Peyer's patch (tissue), 4 donors: Measurements from ENCODE around the gene HAUS3.

Experiments used
- POLR2A ChIP-seq, 2 donors: fragments of 450-650 bp; IDR thresholded peaks; one replicate each; pipeline ENCODE4 v1.5.1; 2017; ENCODE audit warnings: antibody characterized with exemption in 2 of 2, mild to moderate bottlenecking in 2 of 2, moderate library complexity in 2 of 2
- TF ChIP-seq, protein P1 (sequence below), 6 experiments: fragments of 450-650 bp in 4 of 6; fragments of 200-600 bp in 2 of 6; sonication (generic) in 1 of 6; IDR thresholded peaks; one replicate each; pipeline ENCODE4 v1.5.1; 2017 to 2019; ENCODE audit warnings: antibody characterized with exemption in 6 of 6, mild to moderate bottlenecking in 3 of 6, moderate library complexity in 1 of 6

DNA sequence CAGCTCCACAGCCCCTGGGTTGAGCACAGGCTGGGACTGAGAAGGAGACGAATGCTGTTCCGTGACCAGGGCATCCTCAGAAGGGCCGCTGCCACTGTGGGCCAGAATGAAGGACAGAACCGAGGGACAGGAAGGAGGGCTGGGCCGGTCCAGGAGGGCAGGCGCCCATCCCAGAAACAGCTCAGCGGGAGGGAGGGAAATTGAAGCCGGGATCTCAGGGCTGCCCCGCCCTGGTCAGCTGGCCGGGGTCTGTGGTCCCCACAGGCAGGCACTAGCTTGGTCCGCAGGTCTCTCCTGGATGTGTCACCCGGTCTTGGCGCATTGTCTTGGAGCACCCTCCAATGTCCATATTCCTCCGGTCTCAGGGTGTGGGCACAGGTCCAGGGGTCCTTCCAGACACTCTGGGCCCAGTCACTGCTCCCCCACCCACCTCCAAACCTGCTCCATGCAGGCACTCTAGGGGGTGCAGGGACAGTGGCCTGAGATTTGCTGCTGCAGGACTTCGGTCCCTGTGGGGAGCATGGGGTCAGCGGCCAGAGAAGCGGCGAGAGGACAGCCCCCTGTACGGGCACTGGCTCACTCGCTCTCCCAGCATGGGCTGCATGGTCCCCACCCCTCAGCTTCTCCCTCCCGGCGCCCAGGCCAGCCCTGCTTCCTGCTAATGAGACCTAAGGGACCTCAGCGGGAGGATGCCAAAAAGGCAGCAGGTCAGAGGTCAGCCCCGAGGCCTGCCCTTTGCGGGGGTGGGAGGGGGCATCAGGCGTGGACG lies 43.9 kb upstream of the HAUS3 start:
- TF ChIP-seq, protein P1, sequence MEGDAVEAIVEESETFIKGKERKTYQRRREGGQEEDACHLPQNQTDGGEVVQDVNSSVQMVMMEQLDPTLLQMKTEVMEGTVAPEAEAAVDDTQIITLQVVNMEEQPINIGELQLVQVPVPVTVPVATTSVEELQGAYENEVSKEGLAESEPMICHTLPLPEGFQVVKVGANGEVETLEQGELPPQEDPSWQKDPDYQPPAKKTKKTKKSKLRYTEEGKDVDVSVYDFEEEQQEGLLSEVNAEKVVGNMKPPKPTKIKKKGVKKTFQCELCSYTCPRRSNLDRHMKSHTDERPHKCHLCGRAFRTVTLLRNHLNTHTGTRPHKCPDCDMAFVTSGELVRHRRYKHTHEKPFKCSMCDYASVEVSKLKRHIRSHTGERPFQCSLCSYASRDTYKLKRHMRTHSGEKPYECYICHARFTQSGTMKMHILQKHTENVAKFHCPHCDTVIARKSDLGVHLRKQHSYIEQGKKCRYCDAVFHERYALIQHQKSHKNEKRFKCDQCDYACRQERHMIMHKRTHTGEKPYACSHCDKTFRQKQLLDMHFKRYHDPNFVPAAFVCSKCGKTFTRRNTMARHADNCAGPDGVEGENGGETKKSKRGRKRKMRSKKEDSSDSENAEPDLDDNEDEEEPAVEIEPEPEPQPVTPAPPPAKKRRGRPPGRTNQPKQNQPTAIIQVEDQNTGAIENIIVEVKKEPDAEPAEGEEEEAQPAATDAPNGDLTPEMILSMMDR (IDR thresholded peaks at IDR 0.05): no peak
- TF ChIP-seq POLR2A (IDR thresholded peaks at IDR 0.05): no peak
